Stimulated activated CD8-positive, alpha-beta memory T cell treated with anti-CD3 and anti-CD28 coated beads, Interleukin-4, amount 100 ng/mL, for 1 hour (primary cell): ENCODE results near the gene BMX.

ENCODE experiments used
- DNase-seq, 2 donors: peaks; one replicate each; pipeline ENCODE4 v3.0.0-alpha.2; 2020; ENCODE audit warnings: low read depth in 2 of 2, low spot score in 1 of 2

The BMX gene

DNA sequence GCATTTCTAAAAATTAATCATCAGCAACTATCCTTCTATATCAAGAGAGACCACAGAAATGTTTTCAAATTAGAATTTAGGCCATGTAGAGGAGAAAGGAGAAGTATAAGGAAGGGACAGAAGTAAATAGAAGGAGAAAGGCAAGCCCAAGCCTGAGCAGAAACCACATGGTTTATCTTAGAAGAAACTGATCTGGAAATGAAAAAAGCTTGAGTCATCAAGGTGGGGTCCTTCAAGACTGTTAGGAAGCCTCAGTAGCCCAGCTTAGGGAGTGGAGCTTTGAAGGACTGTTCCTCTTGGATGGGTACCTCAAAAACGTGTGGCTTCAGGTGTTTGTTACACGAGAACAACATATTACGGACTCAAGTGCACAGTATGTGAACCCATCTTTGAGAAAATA lies 4.5 kb downstream of the BMX start:
- DNase-seq, result no peak

DNA sequence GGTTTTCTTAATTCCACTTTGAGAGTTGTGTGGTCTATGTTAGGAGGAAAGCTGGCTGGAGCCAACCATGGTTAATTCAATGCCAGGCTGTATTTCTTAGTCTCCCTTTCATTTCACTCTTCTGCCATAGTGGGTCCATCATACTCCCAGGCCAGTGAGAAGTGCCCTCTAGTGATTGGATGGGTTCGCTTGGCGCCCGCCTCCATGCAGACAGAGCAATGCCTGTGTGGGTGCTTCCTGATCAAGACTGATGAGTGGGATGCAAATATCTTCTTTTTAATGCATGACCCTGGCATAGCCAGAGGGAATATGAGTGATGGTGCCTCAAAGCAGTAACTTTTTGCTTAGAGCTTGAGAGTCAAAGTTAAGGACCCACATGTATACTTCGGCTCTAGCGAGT lies 6.4 kb downstream of the BMX start:
- DNase-seq, result no peak

DNA sequence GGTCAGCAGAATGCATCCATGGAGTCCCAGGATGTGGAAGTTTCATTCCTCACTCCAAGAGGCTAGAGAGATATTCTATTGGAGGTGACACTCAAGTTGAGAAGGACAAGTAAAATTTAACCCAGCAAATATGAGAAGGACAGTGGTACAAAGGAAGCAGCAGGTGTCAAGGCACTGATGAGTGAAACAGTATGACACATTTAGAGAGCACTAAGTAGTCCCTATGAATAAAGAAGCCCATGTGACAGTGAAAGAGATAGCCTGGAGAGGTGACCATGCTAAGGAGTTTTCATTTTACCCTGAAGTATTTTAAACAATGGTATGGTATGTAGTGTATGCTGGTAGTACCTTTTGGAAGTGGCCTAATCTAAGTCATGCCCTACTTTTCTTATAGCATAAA lies 9.2 kb downstream of the BMX start:
- DNase-seq, result no peak

DNA sequence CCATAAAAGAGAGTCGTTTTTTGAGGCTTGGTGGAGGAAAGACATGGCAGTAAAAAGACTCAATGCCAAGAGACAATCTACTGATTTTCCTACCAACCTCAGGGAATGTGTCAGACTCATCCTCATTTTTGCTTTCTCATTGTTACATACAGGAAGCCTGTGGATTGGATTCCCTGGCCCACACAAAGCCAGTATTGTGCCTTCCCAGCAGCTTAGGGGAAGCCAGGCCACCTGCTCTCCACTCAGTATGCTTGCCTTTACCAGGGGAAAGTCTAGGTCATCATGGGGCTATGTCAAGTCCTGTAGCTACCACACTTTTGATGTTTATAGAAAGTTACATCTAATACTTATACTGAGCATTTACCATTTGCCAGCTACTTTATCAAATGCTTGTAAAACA lies 11.0 kb downstream of the BMX start:
- no peak for DNase-seq

DNA sequence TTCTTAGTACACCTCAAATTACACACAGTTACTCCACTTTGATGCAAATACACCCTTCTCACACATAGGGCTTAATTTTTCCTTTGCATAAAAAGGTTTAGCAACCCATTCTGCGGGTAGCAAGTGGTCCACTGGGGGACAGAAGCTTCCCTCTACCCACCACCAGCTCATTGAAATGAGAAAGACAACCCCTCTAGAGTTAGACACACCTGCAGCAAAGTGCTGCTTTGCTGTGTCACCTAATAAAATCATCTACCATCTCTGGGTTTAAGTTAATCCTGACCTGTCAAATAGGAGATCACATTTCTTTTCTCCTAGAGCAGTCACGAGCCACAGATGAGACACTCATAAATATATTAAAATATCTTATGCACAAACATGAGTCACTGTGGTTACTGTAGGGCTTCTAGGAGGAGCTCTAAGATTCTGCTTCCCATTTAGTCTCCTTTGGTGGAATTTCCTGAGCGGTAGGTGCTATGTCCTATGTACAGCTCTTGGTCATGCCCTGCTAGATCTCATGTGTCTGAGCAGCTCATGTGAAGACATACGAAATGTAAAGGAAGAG lies 11.9 kb downstream of the BMX start:
- DNase-seq, result no peak

DNA sequence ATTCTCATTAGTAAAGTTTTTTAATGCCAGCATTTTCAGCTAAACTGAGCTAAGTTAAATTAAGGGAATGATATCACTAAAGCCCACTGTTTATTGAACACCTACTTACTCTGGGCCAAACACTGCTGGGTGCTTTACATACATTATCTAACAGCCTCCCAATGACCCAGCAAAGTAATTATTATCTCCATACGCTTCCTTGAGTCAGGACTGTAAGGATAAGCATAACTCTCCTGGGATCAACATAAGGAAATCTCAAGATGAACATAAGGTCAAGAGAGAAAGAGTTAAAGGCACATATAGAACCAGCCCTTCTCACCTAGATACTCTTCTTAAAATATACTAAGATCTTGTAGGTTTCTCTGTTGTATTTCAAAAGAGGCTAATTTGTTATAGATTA lies 13.7 kb downstream of the BMX start:
- DNase-seq, result no peak

DNA sequence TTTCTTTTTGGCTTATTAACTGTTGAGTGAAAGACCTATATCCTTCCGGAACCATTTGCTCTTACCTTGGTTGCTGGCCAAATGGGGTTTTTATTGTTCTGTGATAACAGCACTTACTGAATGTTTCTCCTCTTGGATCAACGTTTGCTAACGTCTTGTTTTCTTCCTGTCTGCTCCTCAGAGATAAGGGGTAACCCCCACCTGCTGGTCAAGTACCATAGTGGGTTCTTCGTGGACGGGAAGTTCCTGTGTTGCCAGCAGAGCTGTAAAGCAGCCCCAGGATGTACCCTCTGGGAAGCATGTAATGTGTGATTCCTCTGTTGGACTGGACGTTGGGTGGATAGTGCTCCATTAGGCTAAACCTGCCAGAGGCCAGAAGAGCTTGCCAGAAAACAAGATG lies 15.3 kb downstream of the BMX start:
- DNase-seq, result no peak

DNA sequence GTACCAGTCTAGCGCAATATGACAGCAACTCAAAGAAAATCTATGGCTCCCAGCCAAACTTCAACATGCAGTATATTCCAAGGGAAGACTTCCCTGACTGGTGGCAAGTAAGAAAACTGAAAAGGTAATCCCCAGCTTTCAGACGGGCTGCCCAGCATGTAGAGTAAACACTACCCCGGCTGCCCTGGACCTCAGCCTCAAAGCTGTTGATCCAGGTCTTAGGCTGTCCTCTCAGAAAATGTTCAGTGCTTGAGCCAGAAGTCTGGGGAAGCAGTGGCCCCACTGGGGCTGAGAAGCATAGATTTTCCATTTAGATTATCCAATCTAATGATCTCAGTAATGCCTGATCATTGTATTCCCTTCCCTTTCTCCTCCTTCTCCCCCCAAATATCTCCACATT lies 21.9 kb downstream of the BMX start:
- DNase-seq, result no peak

DNA sequence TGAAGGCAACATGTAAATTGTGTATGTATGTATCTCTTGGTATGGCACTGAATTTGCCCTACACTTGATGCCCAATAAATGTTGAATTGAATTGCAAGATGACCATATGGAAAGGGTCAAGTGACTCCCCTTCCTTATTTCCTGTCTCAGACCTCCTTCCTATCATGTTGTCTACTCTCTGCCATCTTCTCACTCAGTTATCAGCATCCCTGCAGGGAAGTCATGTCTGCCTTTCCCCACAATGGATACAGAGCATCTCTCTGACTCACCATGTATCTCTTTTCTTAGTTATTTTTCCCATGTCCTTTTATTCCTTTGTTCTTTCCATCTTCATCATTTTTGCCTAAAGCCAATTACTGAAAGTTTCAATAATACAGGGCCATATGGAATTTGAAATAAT lies 22.5 kb downstream of the BMX start:
- DNase-seq, result no peak

DNA sequence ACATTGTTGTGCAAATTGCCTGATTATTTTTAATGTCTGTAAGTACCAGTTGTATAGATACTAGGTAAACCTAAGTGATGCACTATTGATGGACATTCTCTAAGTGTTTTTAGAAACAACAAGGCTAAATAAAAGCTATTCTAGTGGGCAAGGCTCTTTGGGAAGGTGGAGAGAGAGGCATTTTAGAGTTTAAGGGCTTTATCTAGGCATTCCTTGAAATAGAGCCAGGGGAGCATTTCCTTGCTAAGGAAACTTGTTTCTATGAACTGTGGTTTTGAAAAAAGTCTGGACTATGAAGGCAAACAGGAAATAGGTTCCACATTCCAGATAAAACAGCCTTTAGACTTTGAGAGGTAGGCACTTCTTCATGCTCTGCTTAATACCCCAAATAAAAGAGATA lies 23.8 kb downstream of the BMX start:
- DNase-seq, result no peak

DNA sequence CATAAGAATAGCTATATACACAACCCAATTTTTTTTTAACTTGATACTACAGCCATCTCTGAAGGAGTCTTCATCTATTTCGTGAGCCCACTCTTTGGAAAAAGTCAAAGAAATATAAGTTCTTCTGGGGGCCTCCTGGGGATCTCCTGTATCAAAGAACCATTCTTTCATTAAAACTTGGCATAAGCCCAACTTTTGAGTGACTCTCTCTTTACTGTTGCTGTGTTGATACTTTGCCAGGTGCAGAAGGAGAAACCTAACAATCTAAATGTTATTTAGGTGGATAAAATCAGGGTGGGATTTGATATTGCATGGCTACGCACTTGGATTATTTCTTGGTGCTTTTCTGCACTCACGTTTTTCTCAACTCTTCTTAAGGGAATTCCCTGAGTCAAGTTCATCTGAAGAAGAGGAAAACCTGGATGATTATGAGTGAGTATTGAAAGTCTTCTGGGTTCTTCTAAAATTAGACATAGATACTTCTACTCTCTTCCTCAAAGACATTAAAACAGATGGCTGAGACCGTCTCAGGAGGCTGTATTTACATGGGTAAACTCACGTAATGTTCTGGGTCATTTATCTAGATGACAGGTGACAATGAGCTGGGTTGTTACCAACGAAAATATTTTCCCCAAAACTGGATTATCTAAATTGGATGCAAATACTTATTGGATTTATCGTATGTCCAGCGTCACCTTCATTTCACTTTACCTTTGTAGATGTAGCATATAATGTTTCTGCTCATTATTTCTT lies 25.2 kb downstream of the BMX start:
- DNase-seq, result no peak

DNA sequence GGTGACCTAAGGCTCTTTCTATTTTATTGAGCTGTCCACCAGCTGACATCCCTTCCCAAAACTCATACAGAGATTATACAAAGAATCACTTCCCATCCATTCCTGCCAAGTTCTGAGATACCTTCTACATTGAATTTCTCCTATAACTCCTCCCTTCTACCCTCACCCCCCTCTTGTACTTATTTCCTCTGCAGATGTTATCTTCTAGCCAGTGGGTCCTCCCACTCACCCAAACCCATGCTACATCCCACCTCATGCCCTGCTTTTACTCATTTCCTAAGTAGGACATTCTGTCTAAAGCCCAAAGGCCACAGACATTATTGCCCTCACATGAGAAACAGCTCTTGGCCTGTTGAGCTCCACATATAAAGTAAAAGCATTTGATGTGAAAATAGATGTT lies 28.6 kb downstream of the BMX start:
- DNase-seq, result no peak

DNA sequence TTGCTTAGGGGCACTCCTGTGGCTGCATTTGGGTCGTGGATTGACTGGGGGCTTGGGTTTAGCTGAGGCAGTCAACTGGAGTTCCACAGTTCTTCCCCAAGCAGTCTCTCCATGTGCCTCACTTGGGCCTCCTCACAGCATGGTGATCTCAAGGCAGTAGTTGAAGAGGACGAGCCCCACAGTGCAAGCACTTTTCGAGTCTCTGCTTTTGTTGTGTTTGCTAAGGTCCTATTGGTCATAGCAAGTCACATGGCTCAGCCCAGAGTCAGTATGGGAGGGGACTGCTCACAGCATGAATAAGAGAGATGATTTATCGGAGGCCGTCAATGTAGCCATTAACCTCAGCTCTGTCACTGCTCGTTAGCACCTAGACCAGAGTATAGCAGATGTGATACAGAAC lies 29.7 kb downstream of the BMX start:
- DNase-seq, result no peak

DNA sequence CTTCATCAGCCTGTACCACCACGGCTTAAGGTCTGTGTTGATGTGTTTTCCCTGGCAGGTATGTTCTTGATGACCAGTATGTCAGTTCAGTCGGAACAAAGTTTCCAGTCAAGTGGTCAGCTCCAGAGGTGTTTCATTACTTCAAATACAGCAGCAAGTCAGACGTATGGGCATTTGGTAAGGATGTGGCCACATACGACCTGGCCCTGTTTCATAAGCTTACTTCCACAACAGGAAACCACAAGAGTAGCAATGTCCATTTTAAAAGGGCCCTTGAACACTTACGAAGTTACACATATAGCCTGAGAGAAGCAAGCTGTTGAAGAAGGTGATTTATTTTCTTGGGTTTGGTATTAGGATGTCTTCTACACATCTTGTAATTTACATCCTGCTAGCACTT lies 46.1 kb downstream of the BMX start:
- DNase-seq, result no peak

DNA sequence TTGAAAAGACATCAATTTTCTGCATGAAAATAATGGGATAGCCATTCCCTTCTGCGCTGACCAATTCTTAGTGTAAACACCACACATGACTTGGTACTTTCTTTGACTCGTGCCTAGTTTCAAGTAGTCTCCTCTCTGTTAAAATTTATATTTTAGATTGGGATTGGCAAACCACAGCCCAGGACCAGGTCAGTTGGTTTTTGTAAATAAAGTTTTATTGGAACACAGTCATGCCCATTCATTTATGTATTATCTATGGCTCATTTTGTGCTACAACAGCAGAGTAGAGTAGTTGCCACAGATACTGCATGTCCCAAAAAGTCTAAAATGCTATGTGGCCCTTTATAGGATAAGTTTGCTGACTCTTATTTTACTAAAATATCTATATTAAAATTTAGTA lies 46.7 kb downstream of the BMX start:
- no peak for DNase-seq

DNA sequence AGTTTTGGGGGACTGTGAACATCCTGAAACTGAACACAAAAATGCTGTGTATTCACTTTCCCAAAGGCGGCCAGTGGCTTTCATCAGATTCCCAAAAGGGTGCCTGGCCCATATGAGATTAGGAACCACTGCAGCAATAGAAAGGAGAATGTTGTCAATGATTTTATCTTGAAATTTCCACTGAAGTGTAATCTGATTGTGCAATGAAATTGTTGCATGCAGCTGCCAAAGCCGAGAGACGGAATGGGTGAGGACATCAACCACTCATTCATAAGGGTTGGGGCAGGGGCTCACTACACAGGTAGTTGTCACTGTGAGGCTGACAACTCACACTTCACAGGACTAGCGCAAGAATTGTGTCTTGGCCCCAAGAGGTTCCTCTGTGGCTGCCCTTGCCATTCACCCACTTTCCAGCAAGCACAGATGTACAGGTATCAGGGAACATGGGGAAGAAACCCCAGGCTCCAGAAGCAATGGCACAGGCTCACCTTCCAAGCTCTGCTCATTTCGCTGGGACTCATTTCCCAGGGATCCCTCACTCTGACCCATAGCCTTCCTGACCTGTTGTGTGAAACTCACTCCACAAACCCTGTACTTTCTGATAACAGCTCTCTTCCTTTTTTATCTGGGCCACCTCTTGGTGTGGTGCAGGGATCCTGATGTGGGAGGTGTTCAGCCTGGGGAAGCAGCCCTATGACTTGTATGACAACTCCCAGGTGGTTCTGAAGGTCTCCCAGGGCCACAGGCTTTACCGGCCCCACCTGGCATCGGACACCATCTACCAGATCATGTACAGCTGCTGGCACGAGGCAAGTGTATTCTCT lies 48.8 kb downstream of the BMX start:
- DNase-seq, result no peak

DNA sequence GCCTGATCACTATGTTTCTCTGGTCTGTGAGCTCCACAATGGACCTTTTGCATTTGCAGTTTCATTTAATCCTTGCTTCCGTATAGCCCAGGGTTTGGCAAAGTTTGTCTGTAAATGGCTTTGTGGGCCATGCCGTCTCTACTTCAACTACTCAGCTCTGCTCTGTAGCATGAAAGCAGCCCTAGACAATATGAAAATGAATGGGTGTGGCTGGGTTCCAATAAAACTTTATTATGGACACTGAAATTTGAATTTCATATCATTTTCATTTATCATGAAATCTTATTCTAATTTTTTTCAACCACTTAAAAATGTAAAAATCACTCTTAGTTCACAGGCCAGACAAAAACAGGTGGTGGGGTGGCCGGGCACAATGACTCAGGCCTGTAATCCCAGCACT lies 58.6 kb downstream of the BMX start:
- DNase-seq, result no peak

DNA sequence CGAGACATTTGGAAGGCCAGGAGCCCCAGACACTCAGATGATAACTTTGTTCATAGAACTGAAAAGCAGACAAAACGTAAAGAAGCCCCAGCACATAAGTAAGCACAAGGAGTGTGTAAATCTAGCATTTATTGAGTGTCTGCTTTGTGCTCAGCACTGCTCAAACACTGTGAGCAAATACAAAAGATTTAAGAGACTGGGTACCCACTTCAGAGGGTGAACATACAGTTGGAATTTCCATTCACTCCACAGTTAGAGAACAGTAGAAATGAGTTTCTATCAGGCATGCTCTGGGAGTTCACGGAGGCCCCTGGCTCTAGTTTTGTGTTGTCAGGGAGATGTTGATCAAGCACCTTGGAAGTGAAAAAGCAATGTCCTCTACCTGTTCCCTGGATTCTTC lies 60.3 kb downstream of the BMX start:
- no peak for DNase-seq

DNA sequence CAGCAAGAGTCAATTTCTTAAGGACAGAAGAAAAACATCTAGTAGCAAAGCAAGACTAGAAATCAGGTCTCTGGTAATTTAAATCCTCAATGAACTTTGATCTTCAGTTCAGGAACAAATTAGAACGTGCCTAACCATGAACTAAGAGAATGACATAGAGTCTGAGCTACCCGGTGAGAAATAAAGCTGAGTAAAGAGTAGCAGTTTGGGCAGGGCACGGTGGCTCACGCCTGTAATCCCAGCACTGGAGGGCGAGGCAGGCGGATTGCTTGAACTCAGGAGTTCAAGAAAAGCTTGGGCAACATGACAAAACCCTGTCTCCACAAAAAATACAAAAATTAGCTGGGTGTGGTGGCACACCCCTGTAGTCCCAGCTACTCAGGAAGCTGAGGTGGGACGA lies 62.4 kb downstream of the BMX start:
- DNase-seq, result no peak

DNA sequence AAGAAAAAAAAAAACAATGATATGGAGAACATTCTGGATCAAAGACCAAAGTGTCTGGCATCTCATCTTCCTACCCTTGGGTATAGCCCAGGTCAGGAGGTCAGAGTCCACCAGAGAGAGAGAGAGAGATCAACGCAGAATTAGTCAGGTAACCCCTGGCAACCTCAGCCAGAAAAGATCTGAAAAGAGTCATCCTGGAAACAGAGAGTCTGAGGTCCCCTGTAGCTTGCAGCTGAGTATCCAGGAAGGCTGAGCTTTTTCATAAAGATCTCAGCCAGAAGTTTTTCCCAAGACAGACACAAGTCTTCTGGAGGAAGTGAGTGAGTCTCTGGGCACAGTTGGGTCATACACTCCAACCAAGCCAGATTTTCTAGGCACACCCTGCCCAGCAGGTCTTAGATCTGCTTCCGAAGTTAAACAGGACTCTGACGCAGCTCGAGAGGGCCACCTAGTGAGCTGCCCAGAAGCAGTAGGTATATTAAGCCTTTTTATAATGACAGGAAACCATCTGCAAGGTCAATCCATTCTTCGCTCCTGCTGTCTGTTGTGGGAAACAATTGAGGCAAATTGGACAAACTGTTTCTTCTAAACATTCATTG lies 64.5 kb downstream of the BMX start:
- DNase-seq, result no peak

DNA sequence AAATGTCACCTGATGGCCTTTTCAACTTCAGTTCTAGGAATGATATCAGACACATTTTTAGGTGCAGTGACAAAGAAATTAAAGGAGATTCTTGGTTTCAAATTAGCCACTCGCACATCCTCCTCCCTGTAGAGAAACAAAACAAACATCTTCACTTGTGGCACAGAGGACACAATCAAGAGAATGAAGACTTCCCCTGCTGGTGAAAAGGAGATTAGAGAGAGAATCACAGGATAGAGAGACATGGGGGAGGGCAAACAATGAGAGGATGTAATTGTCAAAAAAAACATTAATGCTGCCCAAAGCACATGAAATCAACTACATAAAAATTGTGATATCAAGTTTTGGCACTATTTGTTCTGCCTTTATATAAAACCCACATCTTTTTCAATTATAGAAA lies 65.6 kb downstream of the BMX start:
- no peak for DNase-seq

DNA sequence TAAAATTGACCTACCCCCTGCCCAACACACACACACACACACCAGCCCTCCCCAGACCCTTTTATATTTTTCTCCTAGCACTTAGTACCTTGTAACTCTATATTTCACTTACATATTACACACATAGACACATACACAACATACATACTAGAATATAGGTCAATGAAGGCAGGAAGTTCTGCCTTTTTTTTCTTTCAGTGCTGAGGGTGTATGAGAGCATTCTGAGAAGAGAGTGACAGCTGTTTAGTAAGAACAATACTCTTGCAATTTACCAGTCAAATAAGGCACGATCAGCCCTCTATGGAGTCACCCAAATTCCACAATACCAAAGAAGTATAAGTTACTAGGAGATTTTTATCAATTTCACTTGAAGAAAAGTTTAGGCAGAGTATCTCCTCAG lies 66.7 kb downstream of the BMX start:
- no peak for DNase-seq
